Kidney epithelial cell (primary cell): ENCODE data around the gene KAT6B. TPM values are rescaled to one million over a fixed set of nuclear protein-coding genes. Genes with fewer than 3 reads are reported as not detected.

Source experiments
- DNase-seq: peaks from one replicate; pipeline ENCODE4 v3.0.0-alpha.2; 2010; ENCODE audit warnings: low read depth
- H3K27me3 ChIP-seq: 2 replicates; pipeline ENCODE4 v1.6.0; 2011; ENCODE audit warnings: low read length; ENCODE audit not compliant: control insufficient read depth, insufficient read depth
- H3K36me3 ChIP-seq: 2 replicates; pipeline ENCODE4 v1.5.1; 2011; ENCODE audit warnings: low read length; ENCODE audit not compliant: control insufficient read depth, insufficient read depth
- H3K4me3 ChIP-seq: 2 replicates; pipeline ENCODE4 v1.5.1; 2011; ENCODE audit warnings: low read depth, mild to moderate bottlenecking, control low read depth, low read length
- CTCF ChIP-seq: IDR thresholded peaks from 2 replicates; pipeline ENCODE4 v1.5.1; 2011; ENCODE audit warnings: mild to moderate bottlenecking, moderate library complexity, low read length, control low read depth, inconsistent platforms; ENCODE audit not compliant: insufficient read depth, poor library complexity, severe bottlenecking
- total RNA-seq: library from RNA; depleted of rRNA; stranded (reverse); fragments of >200 nt; gene quantifications from 2 replicates; pipeline ENCODE4 v1.2.3, GENCODE V29; 2015

KAT6B gene
- total RNA-seq, 1 donor from 2014 or later: 8.0 TPM

- Histone ChIP-seq H3K27me3 (no peaks in the 10 kb centered on the region), H3K36me3 (no peaks in the 10 kb centered on the region), H3K4me3 (no peak overlapping the region)
- TF ChIP-seq CTCF: no peak
- no peak for DNase-seq
Observed at GRCh38 chr10:74856940-74857339, 30.5 kb downstream of the KAT6B start.

GRCh38 chr10:74857586-74857985 lies 31.2 kb downstream of the KAT6B start:
- DNase-seq: no peak

GRCh38 chr10:74859546-74859945 lies 33.1 kb downstream of the KAT6B start:
- DNase-seq: no peak
- no peak overlapping the region for H3K4me3 ChIP-seq
- no peaks in the 10 kb centered on the region for H3K27me3 ChIP-seq
- H3K36me3 ChIP-seq: no peaks in the 10 kb centered on the region
- TF ChIP-seq CTCF: no peak

More at GRCh38 chr10:74857586-74857985, 31.2 kb downstream of the KAT6B start:
- H3K36me3 ChIP-seq: no peaks in the 10 kb centered on the region
- H3K27me3 ChIP-seq: no peaks in the 10 kb centered on the region
- H3K4me3 ChIP-seq: no peak overlapping the region
- TF ChIP-seq CTCF: no peak

- no peaks in the 10 kb centered on the region for H3K36me3 ChIP-seq
- DNase-seq: no peak
- H3K27me3 ChIP-seq: no peaks in the 10 kb centered on the region
- H3K4me3 ChIP-seq: no peak overlapping the region
- no peak for TF ChIP-seq CTCF
Observed at GRCh38 chr10:74862625-74863024, 36.2 kb downstream of the KAT6B start.

- TF ChIP-seq CTCF: no peak
- Histone ChIP-seq H3K4me3 (no peak overlapping the region), H3K27me3 (no peaks in the 10 kb centered on the region), H3K36me3 (no peaks in the 10 kb centered on the region)
- DNase-seq: no peak
Observed at GRCh38 chr10:74863551-74863950, 37.2 kb downstream of the KAT6B start.

GRCh38 chr10:74867351-74867750 lies 41.0 kb downstream of the KAT6B start:
- H3K36me3 ChIP-seq: no peaks in the 10 kb centered on the region
- no peak overlapping the region for H3K4me3 ChIP-seq
- TF ChIP-seq CTCF: no peak
- DNase-seq: no peak
- no peaks in the 10 kb centered on the region for H3K27me3 ChIP-seq
